Measurements from ENCODE around the gene GPR151. TPM values are rescaled to one million over a fixed set of nuclear protein-coding genes. Genes with fewer than 3 reads are reported as not detected.

GPR151 gene
- polyA plus RNA-seq, 1 donor from 2014 or later = 1.0 TPM

GRCh38 chr5:146544232-146544631 lies 28.2 kb upstream of the GPR151 start:
- Histone ChIP-seq H3K9me3 (ENCODE audit: low read length) (no peaks in the 10 kb centered on the region), H3K4me2 (ENCODE audit: low read length) (no peak overlapping the region), H3K27ac (ENCODE audit: low read length) (no peak overlapping the region), H3K79me2 (replicated peaks; ENCODE audit: insufficient read depth, low read length) (no peaks in the 10 kb centered on the region), H3K27me3 (ENCODE audit: insufficient read depth, low read depth, low read length) (no peaks in the 10 kb centered on the region), H3K9me2 (ENCODE audit: insufficient read depth, low read length) (no peaks in the 10 kb centered on the region), H3K9ac (ENCODE audit: low read length) (no peak overlapping the region), H3K36me3 (ENCODE audit: insufficient read depth, low read length) (no peaks in the 10 kb centered on the region), H4K20me1 (ENCODE audit: insufficient read depth) (no peaks in the 10 kb centered on the region), H2AFZ (ENCODE audit: low read depth, low read length) (no peak overlapping the region), H3K4me3 (ENCODE audit: low read length) (no peak overlapping the region), H3F3A (ENCODE audit: insufficient read depth, low read length, poor library complexity, severe bottlenecking) (no peaks in the 10 kb centered on the region)
- no peak for TF ChIP-seq RAD21 (conservative IDR thresholded peaks at IDR 0.05)
- no peak for TF ChIP-seq SMC3 (conservative IDR thresholded peaks at IDR 0.05; ENCODE audit: poor library complexity)
- no peak for TF ChIP-seq MXI1 (conservative IDR thresholded peaks at IDR 0.05; ENCODE audit: poor library complexity, severe bottlenecking)
- TF ChIP-seq POLR2AphosphoS5 (IDR thresholded peaks at IDR 0.05) = no peak
- TF ChIP-seq REST (IDR thresholded peaks at IDR 0.05; ENCODE audit: borderline replicate concordance) = no peak
- no peak for TF ChIP-seq EP300 (conservative IDR thresholded peaks at IDR 0.05; ENCODE audit: poor library complexity, severe bottlenecking)
- TF ChIP-seq CTCF (IDR thresholded peaks at IDR 0.05; ENCODE audit: poor library complexity, severe bottlenecking) = no peak
- no peak for TF ChIP-seq TAF1 (IDR thresholded peaks at IDR 0.05; ENCODE audit: low read depth)
- no peak for TF ChIP-seq EZH2 (IDR thresholded peaks at IDR 0.05; ENCODE audit: borderline replicate concordance, insufficient read depth, low read length, poor library complexity, severe bottlenecking)

DNA sequence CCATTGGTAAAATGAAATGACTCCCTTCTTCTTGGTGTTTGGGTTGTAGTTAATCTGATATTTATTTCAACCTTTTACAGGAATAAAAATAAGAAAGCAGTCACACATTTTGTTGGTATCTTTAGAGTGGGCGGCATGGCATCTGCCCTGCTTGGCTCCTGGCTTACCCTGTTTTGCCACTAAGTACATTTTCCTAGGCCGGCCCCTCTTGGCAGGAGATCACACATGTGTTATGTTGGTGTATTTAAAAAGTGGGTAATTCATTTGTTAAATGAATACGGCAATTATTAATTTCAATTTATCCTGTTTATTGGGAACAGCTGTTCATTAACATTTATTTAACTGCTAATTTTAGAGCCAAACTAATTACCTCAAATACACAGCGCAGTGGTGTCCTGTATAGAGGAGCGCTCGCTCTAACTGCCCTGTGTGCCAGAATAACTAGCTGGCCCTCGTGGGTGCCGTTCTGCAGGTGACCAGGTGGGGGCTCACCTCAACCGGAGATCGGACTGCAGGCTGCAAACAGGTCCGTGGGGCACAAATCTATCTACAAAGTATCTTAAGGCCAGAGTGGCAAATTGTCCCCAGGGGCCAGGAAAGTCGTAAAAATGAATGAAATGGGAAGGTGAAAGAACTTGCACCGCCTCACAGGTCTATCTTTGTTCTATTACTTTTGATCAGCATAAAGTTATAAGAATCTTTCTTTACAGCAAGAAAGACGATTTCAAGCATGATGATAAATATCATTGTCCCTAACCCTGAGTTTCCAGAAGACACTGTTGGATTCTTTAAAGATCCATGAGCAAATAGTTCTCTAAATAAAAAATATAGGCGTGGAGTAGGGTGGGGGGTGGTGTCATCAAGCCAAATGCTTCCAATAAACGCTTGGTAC lies 26.2 kb upstream of the GPR151 start:
- Histone ChIP-seq H3K9me3 (ENCODE audit: low read length) (no peaks in the 10 kb centered on the region), H2AFZ (ENCODE audit: low read depth, low read length) (no peak overlapping the region), H3K27me3 (ENCODE audit: insufficient read depth, low read depth, low read length) (no peaks in the 10 kb centered on the region), H3K36me3 (ENCODE audit: insufficient read depth, low read length) (no peaks in the 10 kb centered on the region), H3K9me2 (ENCODE audit: insufficient read depth, low read length) (no peaks in the 10 kb centered on the region), H4K20me1 (ENCODE audit: insufficient read depth) (no peaks in the 10 kb centered on the region), H3K27ac (ENCODE audit: low read length) (no peak overlapping the region), H3K4me2 (ENCODE audit: low read length) (no peak overlapping the region), H3K79me2 (replicated peaks; ENCODE audit: insufficient read depth, low read length) (no peaks in the 10 kb centered on the region), H3K4me3 (ENCODE audit: low read length) (no peak overlapping the region), H3F3A (ENCODE audit: insufficient read depth, low read length, poor library complexity, severe bottlenecking) (no peaks in the 10 kb centered on the region), H3K9ac (ENCODE audit: low read length) (no peak overlapping the region)
- no peak for TF ChIP-seq MXI1 (conservative IDR thresholded peaks at IDR 0.05; ENCODE audit: poor library complexity, severe bottlenecking)
- no peak for TF ChIP-seq EP300 (conservative IDR thresholded peaks at IDR 0.05; ENCODE audit: poor library complexity, severe bottlenecking)
- TF ChIP-seq SMC3 (conservative IDR thresholded peaks at IDR 0.05; ENCODE audit: poor library complexity) = peak; percentile 98
- no peak for TF ChIP-seq EZH2 (IDR thresholded peaks at IDR 0.05; ENCODE audit: borderline replicate concordance, insufficient read depth, low read length, poor library complexity, severe bottlenecking)
- TF ChIP-seq CTCF (IDR thresholded peaks at IDR 0.05; ENCODE audit: poor library complexity, severe bottlenecking) = peak; percentile 93
- TF ChIP-seq REST (IDR thresholded peaks at IDR 0.05; ENCODE audit: borderline replicate concordance) = no peak
- TF ChIP-seq TAF1 (IDR thresholded peaks at IDR 0.05; ENCODE audit: low read depth) = no peak
- TF ChIP-seq RAD21 (conservative IDR thresholded peaks at IDR 0.05) = peak; percentile 97
- no peak for TF ChIP-seq POLR2AphosphoS5 (IDR thresholded peaks at IDR 0.05)
